CD14-positive monocyte (primary cell): ENCODE data around the gene SYT2. TPM values are rescaled to one million over a fixed set of nuclear protein-coding genes. Genes with fewer than 3 reads are reported as not detected.

ENCODE experiments used
- DNase-seq, 3 donors: peaks; one replicate each; pipeline ENCODE4 v3.0.0-alpha.2; 2011 to 2022
- H2AFZ ChIP-seq: 2 replicates; pipeline ENCODE4 v1.6.0; 2012; ENCODE audit warnings: mild to moderate bottlenecking, low read depth, low read length, inconsistent platforms; ENCODE audit not compliant: insufficient read depth, poor library complexity, severe bottlenecking
- H3K27ac ChIP-seq, 2 donors: 1 replicate in 1 of 2; 2 replicates in 1 of 2; pipeline ENCODE4 v1.5.1; 2012 to 2013; ENCODE audit warnings: low read length in 2 of 2, control low read depth in 1 of 2, inconsistent platforms in 1 of 2, low read depth in 1 of 2, mild to moderate bottlenecking in 1 of 2
- H3K27me3 ChIP-seq, 2 donors: one replicate each; pipeline versions ENCODE4 v1.6.0 to v1.6.1; 2011 to 2013; ENCODE audit warnings: low read length in 2 of 2; ENCODE audit not compliant: control insufficient read depth in 2 of 2, insufficient read depth in 2 of 2
- H3K36me3 ChIP-seq, 2 donors: replicated peaks in 1 of 2; 1 replicate in 1 of 2; 2 replicates in 1 of 2; pipeline versions ENCODE4 v1.5.1 to v1.6.1; 2012 to 2013; ENCODE audit warnings: low read length in 2 of 2, control low read depth in 1 of 2, inconsistent platforms in 1 of 2, mild to moderate bottlenecking in 1 of 2; ENCODE audit not compliant: insufficient read depth in 2 of 2, control insufficient read depth in 1 of 2
- H3K4me1 ChIP-seq, 2 donors: 1 replicate in 1 of 2; 2 replicates in 1 of 2; pipeline versions ENCODE4 v1.5.1 to v1.6.1; 2012 to 2013; ENCODE audit warnings: low read length in 2 of 2, control low read depth in 1 of 2, inconsistent platforms in 1 of 2, mild to moderate bottlenecking in 1 of 2, moderate library complexity in 1 of 2; ENCODE audit not compliant: insufficient read depth in 2 of 2, control insufficient read depth in 1 of 2
- H3K4me2 ChIP-seq: replicated peaks from 2 replicates; pipeline ENCODE3; 2012; ENCODE audit warnings: low read length, moderate library complexity, mild to moderate bottlenecking; ENCODE audit not compliant: poor library complexity, severe bottlenecking; ENCODE audit errors: extremely low read depth
- H3K4me3 ChIP-seq, 3 experiments: fragments of 200-600 bp in 1 of 3; sonication (generic) in 1 of 3; replicated peaks in 1 of 3; 1 replicate in 2 of 3; 2 replicates in 1 of 3; pipeline ENCODE4 v1.5.1; 2011 to 2013; ENCODE audit warnings: low read length in 3 of 3, mild to moderate bottlenecking in 3 of 3, control low read depth in 2 of 3, low read depth in 2 of 3, inconsistent platforms in 1 of 3, moderate library complexity in 1 of 3
- H3K79me2 ChIP-seq: 2 replicates; pipeline ENCODE4 v1.6.0; 2012; ENCODE audit warnings: mild to moderate bottlenecking, control low read depth, inconsistent platforms, low read length, moderate library complexity; ENCODE audit not compliant: insufficient read depth
- H3K9ac ChIP-seq: 2 replicates; pipeline ENCODE4 v1.6.0; 2017; ENCODE audit warnings: low read length, mild to moderate bottlenecking; ENCODE audit not compliant: insufficient read depth, poor library complexity, severe bottlenecking
- H3K9me3 ChIP-seq, 2 donors: replicated peaks in 1 of 2; 1 replicate in 1 of 2; 2 replicates in 1 of 2; pipeline versions ENCODE4 v1.5.1 to v1.6.1; 2012 to 2013; ENCODE audit warnings: low read length in 2 of 2, control low read depth in 1 of 2; ENCODE audit not compliant: control insufficient read depth in 1 of 2, insufficient read depth in 1 of 2
- H4K20me1 ChIP-seq: 2 replicates; pipeline ENCODE4 v1.6.0; 2012; ENCODE audit warnings: mild to moderate bottlenecking, low read length, control low read depth, moderate library complexity; ENCODE audit not compliant: insufficient read depth
- H3K27ac Mint-ChIP-seq, 7 donors: one replicate each; pipeline ENCODE4 v1.8.0; 2020; ENCODE audit warnings: mild to moderate bottlenecking in 7 of 7, mixed read lengths in 7 of 7, moderate library complexity in 6 of 7, inconsistent platforms in 2 of 7
- H3K27me3 Mint-ChIP-seq, 3 donors: one replicate each; pipeline ENCODE4 v1.8.0; 2021 to 2022; ENCODE audit warnings: low read depth in 3 of 3, mild to moderate bottlenecking in 3 of 3, mixed read lengths in 3 of 3, moderate library complexity in 3 of 3, inconsistent platforms in 1 of 3
- H3K36me3 Mint-ChIP-seq, 2 donors: one replicate each; pipeline ENCODE4 v1.8.0; 2020; ENCODE audit warnings: mixed read lengths in 2 of 2, inconsistent platforms in 1 of 2, mild to moderate bottlenecking in 1 of 2
- H3K4me1 Mint-ChIP-seq: one replicate; pipeline ENCODE4 v1.8.0; 2020; ENCODE audit warnings: mild to moderate bottlenecking, mixed read lengths
- H3K4me3 Mint-ChIP-seq, 2 donors: one replicate each; pipeline ENCODE4 v1.8.0; 2020; ENCODE audit warnings: mild to moderate bottlenecking in 2 of 2, mixed read lengths in 2 of 2, moderate library complexity in 1 of 2
- H3K9me3 Mint-ChIP-seq, 7 donors: one replicate each; pipeline ENCODE4 v1.8.0; 2020 to 2022; ENCODE audit warnings: mixed read lengths in 7 of 7, mild to moderate bottlenecking in 6 of 7, moderate library complexity in 6 of 7, inconsistent platforms in 2 of 7
- WGBS: methylation state at CpG from one replicate; pipeline ENCODE4 v1.1.5; 2013; ENCODE audit warnings: missing lambda C conversion rate; ENCODE audit not compliant: insufficient coverage; 5-methylcytosine and 5-hydroxymethylcytosine counted together
- intact Hi-C, 2 donors: fragments of 100-400 bp; cut with micrococcal nuclease; formaldehyde crosslinking; loops; one replicate each; pipeline versions ENCODE4 v1.15.0 to v1.15.1; 2023
- polyA plus RNA-seq, 3 donors: library from polyadenylated mRNA; depleted of rRNA in 1 of 3; unstranded in 2 of 3; stranded (reverse) in 1 of 3; fragments of 300-500 nt in 2 of 3; fragments of >200 nt in 1 of 3; fragmentation: Illumina TruSeq in 2 of 3; gene quantifications; 1 replicate in 2 of 3; 2 replicates in 1 of 3; pipeline ENCODE4 v1.2.3, GENCODE V29; 2012 to 2021
- TF ChIP-seq, protein P1 (sequence below): fragments of 200-600 bp; IDR thresholded peaks from one replicate; pipeline ENCODE4 v1.8.0; 2022; ENCODE audit warnings: antibody characterized with exemption, mild to moderate bottlenecking

The SYT2 gene
- polyA plus RNA-seq, 3 donors: not detected

DNA sequence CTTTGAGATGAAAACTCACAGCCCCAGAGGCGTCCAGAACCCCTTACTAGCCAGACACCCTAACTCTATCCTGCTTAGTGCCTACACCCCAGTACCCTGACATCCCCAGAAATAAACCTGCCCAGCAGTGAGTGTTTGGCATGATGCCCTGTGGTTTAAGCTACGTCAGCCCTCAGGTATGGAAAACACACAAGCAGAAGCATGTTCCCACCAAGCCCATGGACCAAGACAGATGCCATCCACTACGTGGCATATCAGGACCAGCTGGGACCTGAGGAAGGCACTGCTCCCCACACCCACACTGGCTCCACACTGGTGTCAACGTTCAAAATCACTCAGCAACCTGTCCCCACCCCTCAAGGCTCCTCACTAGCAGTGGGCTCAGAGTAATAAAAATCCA is 116.4 kb downstream of the SYT2 start:
- WGBS: 86% methylated on average over 4 of the region's 4 CpGs
- Histone ChIP-seq H3K4me1 (peaks cover 9 to 13% of the 10 kb centered on the region in 2 donors), H3K4me2 (no peak overlapping the region), H3K27me3 (peaks cover 50 to 96% of the 10 kb centered on the region in 2 donors), H3K9me3 (peaks cover 0 to 10% of the 10 kb centered on the region in 2 donors), H3K4me3 (no peak overlapping the region), H2AFZ (no peak overlapping the region), H3K9ac (no peak overlapping the region), H3K36me3 (peaks cover 3 to 5% of the 10 kb centered on the region in 2 donors), H4K20me1 (peaks cover 75% of the 10 kb centered on the region), H3K27ac (no peak overlapping the region), H3K79me2 (no peaks in the 10 kb centered on the region)
- Mint-ChIP-seq H3K9me3 (peaks cover 8 to 20% (median 11%) of the 10 kb centered on the region in 7 donors), H3K27me3 (peaks cover 70 to 95% (median 90%) of the 10 kb centered on the region in 3 donors), H3K4me1 (peaks cover 18% of the 10 kb centered on the region), H3K27ac (no peak overlapping the region), H3K4me3 (peak overlapping the region in 1 of 2 donors; percentile 63), H3K36me3 (peaks cover 56 to 72% of the 10 kb centered on the region in 2 donors)
- no peak for DNase-seq
- intact Hi-C loops: loop anchor here in 1 of 2 donors (10.0 kb wide), 1 partner anchor 51 kb away; no protein-coding TSS in a partner anchor
- TF ChIP-seq, protein P1, sequence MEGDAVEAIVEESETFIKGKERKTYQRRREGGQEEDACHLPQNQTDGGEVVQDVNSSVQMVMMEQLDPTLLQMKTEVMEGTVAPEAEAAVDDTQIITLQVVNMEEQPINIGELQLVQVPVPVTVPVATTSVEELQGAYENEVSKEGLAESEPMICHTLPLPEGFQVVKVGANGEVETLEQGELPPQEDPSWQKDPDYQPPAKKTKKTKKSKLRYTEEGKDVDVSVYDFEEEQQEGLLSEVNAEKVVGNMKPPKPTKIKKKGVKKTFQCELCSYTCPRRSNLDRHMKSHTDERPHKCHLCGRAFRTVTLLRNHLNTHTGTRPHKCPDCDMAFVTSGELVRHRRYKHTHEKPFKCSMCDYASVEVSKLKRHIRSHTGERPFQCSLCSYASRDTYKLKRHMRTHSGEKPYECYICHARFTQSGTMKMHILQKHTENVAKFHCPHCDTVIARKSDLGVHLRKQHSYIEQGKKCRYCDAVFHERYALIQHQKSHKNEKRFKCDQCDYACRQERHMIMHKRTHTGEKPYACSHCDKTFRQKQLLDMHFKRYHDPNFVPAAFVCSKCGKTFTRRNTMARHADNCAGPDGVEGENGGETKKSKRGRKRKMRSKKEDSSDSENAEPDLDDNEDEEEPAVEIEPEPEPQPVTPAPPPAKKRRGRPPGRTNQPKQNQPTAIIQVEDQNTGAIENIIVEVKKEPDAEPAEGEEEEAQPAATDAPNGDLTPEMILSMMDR: no peak

DNA sequence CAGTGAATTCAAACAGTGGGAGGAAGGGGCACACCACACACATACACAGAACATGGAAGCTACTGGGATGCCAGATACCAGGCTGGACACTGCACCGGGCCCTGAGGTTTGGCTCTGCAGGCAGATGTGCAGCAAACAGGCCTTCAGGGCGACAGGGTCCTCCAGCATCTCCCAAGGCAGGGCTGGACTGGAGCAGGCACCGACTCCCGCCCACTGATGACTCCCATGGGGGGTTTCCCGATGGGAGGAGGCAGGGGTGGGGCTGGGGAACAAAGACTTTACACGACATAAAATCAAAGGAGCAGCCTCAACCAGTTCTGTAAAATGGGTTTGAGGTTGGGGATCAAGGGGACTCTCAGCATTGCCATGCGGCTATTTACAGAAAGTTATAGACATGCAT is 118.1 kb downstream of the SYT2 start:
- intact Hi-C loops: loop anchor here in 1 of 2 donors (10.0 kb wide), 1 partner anchor 53 kb away; no protein-coding TSS in a partner anchor

More for the DNA sequence above, 118.1 kb downstream of the SYT2 start:
- Mint-ChIP-seq H3K27ac (no peak overlapping the region), H3K9me3 (peaks cover 8 to 19% (median 10%) of the 10 kb centered on the region in 7 donors), H3K27me3 (peaks cover 68 to 96% (median 89%) of the 10 kb centered on the region in 3 donors), H3K4me1 (peaks cover 16% of the 10 kb centered on the region), H3K36me3 (peaks cover 66 to 76% of the 10 kb centered on the region in 2 donors), H3K4me3 (peak overlapping the region in 1 of 2 donors; percentile 40)
- Histone ChIP-seq H3K27me3 (peaks cover 45 to 97% of the 10 kb centered on the region in 2 donors), H3K27ac (no peak overlapping the region), H3K9ac (no peak overlapping the region), H3K4me3 (no peak overlapping the region), H3K9me3 (peaks cover 0 to 10% of the 10 kb centered on the region in 2 donors), H3K79me2 (no peaks in the 10 kb centered on the region), H3K36me3 (peaks cover 3 to 5% of the 10 kb centered on the region in 2 donors), H3K4me2 (no peak overlapping the region), H3K4me1 (peaks cover 9% of the 10 kb centered on the region in 2 donors), H2AFZ (no peak overlapping the region), H4K20me1 (peaks cover 79% of the 10 kb centered on the region)
- DNase-seq: no peak
- TF ChIP-seq, protein P1: no peak
- no CpG with 5 or more reads among the region's 7 CpGs for WGBS
